ENCODE measurements around the gene ZMIZ1. TPM values are rescaled to one million over a fixed set of nuclear protein-coding genes. Genes with fewer than 3 reads are reported as not detected.

Gene ZMIZ1
- polyA plus RNA-seq, 2 of the 4 experiments (the other 2 are of a cell fraction), result 8.1 to 30.3 TPM

DNA sequence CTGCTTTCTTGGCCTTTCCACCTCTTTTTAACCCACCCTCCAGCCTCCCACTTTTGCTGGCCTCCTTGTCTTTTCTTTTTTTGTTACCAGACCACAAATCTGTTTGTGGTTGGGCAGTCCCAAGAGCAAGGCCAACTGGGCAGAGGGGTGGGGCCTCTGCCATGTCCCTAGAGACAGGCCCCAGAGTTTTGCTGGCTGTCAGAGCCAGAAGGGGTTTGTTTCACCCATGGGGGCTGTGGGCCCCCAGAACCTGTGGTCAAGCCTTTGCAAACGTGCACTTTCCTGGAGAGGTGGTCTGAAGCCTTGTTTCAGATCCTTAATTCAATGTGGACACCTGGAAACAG, 10.3 kb downstream of the ZMIZ1 start:
- Histone ChIP-seq H3K4me2 (peak overlapping the region; percentile 74), H3K4me1 (peaks cover 100% of the 10 kb centered on the region), H3K9me3 (no peaks in the 10 kb centered on the region), H3K27ac (peak overlapping the region; percentile 69 to 98), H3K4me3 (no peak overlapping the region)
- WGBS (ENCODE audit: missing lambda C conversion rate), result 100% methylated on average over 1 of the region's 1 CpG
- DNase-seq (ENCODE audit: low read depth in 1 of 2, low spot score in 1 of 2) (no peak), ATAC-seq (no peak), FAIRE-seq (no peak)
- TF ChIP-seq RCOR1 (IDR thresholded peaks at IDR 0.05; ENCODE audit: low read depth, low read length) (no peak), KDM1A (IDR thresholded peaks at IDR 0.05; ENCODE audit: low read depth) (no peak), NPAS2 (CRISPR knock-in tag; IDR thresholded peaks at IDR 0.05; ENCODE audit: borderline replicate concordance) (no peak), CHD2 (IDR thresholded peaks at IDR 0.05; ENCODE audit: low read length, partially characterized antibody) (no peak), SREBF2 (IDR thresholded peaks at IDR 0.05) (no peak), SMC3 (IDR thresholded peaks at IDR 0.05) (no peak), USF2 (IDR thresholded peaks at IDR 0.05) (no peak), PHF8 (IDR thresholded peaks at IDR 0.05; ENCODE audit: borderline replicate concordance, low read depth) (no peak)
- ChIA-PET POLR2A (no interaction called here), CTCF (interaction anchor here (1.0 to 34.5 kb wide), 5 partner anchors 16 to 1032 kb away, joined by 3 to 373 read pairs (median 4); no protein-coding TSS in a partner anchor)

GRCh38 chr10:79079490-79080355, 11.0 kb downstream of the ZMIZ1 start:
- POLR2A ChIA-PET, result no interaction called here
- DNase-seq (ENCODE audit: low read depth in 1 of 2, low spot score in 1 of 2), result peak; percentile 41 to 63

DNA sequence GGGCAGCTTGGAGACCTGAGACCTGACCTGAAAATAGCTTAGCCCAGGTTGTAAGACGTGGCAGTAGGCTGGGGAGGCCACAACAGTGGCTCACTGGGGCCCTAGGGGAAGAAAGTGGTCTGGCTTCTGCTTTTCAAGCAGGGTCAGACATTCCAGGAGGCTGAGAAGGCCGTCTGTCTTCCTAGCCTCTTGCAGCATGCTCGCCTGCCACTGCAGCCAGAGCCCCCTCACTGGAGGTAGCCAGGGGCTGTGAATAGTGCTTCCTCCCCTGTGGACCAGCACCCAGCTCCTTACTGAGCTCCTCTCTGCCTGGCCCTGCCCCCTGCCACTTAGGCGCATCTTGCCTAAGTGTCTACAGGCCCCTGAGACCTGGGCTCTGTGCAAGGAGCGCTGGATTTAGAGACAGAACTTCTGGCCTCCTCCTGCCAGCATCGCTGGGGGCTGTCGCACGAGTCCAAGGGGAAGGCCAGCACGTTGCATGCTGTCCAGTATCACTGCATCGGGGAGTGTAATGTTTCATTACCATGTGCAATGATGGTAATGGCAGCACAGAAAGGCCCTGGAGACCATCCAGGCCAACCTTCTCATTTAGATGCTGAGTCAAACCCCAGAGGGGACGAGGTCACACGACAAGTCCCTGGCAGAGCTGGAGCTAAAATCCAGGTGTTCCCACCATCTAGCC, 12.7 kb downstream of the ZMIZ1 start:
- TF ChIP-seq, protein P1, sequence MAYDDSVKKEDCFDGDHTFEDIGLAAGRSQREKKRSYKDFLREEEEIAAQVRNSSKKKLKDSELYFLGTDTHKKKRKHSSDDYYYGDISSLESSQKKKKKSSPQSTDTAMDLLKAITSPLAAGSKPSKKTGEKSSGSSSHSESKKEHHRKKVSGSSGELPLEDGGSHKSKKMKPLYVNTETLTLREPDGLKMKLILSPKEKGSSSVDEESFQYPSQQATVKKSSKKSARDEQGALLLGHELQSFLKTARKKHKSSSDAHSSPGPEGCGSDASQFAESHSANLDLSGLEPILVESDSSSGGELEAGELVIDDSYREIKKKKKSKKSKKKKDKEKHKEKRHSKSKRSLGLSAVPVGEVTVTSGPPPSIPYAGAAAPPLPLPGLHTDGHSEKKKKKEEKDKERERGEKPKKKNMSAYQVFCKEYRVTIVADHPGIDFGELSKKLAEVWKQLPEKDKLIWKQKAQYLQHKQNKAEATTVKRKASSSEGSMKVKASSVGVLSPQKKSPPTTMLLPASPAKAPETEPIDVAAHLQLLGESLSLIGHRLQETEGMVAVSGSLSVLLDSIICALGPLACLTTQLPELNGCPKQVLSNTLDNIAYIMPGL (CRISPR knock-in tag; IDR thresholded peaks at IDR 0.05; ENCODE audit: borderline replicate concordance), result no peak
- TF ChIP-seq CBX8 (IDR thresholded peaks at IDR 0.05) (no peak), HOXB5 (CRISPR knock-in tag; IDR thresholded peaks at IDR 0.05) (no peak), GATA3 (IDR thresholded peaks at IDR 0.05; ENCODE audit: borderline replicate concordance) (no peak), USF2 (IDR thresholded peaks at IDR 0.05) (no peak)
- 73% methylated on average over 12 of the region's 12 CpGs for WGBS (ENCODE audit: missing lambda C conversion rate)
- DNase-seq (ENCODE audit: low read depth in 1 of 2, low spot score in 1 of 2) (no peak), ATAC-seq (no peak), FAIRE-seq (no peak)
- Histone ChIP-seq H3K4me2 (peak overlapping the region; percentile 74), H3K4me3 (no peak overlapping the region), H3K27ac (peak overlapping the region; percentile 69 to 98), H3K9me3 (no peaks in the 10 kb centered on the region), H3K4me1 (peaks cover 100% of the 10 kb centered on the region)
- ChIA-PET CTCF (interaction anchor here (1.3 to 34.5 kb wide), 4 partner anchors 10 to 1034 kb away, joined by 4 to 373 read pairs (median 9); no protein-coding TSS in a partner anchor), POLR2A (no interaction called here)

More at GRCh38 chr10:79079490-79080355, 11.0 kb downstream of the ZMIZ1 start:
- FAIRE-seq, result no peak
- CTCF ChIA-PET, result interaction anchor here (0.6 to 34.5 kb wide), 10 partner anchors 8 to 1032 kb away, joined by 3 to 373 read pairs (median 4); no protein-coding TSS in a partner anchor
- H3K27ac ChIP-seq, result peak overlapping the region; percentile 69 to 98
- no peak overlapping the region for H3K4me3 ChIP-seq
- 29% methylated on average over 10 of the region's 15 CpGs for whole genome bisulfite sequencing (ENCODE audit: missing lambda C conversion rate)
- peak overlapping the region; percentile 74 for H3K4me2 ChIP-seq
- H3K4me1 ChIP-seq, result peaks cover 100% of the 10 kb centered on the region
- H3K9me3 ChIP-seq, result no peaks in the 10 kb centered on the region
- TF ChIP-seq FOSL2 (IDR thresholded peaks at IDR 0.05) (no peak), FOSL2 (CRISPR knock-in tag; IDR thresholded peaks at IDR 0.05) (peak; percentile 55; the same call in 1 of the 2 replicates), ESRRA (IDR thresholded peaks at IDR 0.05; ENCODE audit: borderline replicate concordance, low read length) (no peak), JUN (IDR thresholded peaks at IDR 0.05) (0 out of 5 replicates have a peak, but pooled peaks of 1 of the 2 experiments have one; percentile 21)
- peak; percentile 37 to 55; a peak in 4 of 6 replicates for ATAC-seq
